Measurements from ENCODE around the gene ANKRD42. TPM values are rescaled to one million over a fixed set of nuclear protein-coding genes. Genes with fewer than 3 reads are reported as not detected.

ANKRD42 gene
- total and polyA plus RNA-seq, 2 of the 8 experiments (the other 6 are each of a cell fraction or from before 2014, with no cell fraction given) = 2.0 to 5.5 TPM

DNA sequence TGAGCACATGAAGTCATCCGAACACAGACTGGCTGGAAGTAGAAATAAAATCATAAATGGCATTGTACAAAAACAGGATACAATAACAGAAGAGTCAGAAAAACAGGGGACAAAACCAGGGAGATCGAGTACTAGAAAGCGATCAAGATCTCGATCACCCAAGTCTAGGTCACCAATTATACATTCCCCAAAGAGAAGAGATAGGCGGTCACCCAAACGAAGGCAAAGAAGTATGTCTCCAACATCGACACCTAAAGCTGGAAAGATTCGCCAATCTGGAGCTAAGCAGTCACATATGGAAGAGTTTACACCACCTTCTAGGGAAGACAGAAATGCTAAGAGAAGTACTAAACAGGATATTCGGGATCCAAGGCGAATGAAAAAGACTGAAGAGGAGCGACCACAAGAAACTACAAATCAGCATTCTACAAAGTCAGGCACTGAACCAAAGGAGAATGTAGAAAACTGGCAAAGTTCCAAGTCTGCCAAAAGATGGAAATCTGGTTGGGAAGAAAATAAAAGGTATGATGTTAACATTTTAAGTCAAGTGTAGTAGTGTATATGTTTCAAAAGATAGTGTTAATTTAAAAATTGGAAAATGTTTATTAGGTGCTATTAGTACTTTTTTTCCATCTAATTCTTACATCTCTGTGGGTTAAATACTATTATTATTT is 27.2 kb upstream of the ANKRD42 start:
- Histone ChIP-seq H3K36me3 (ENCODE audit: control insufficient read depth in 2 of 4, insufficient read depth in 4 of 4, low read length in 3 of 4) (peaks cover 21 to 82% (median 55%) of the 10 kb centered on the region in 4 experiments), H4K91ac (replicated peaks; ENCODE audit: insufficient read length, low read length) (no peak overlapping the region), H2AFZ (ENCODE audit: low read length) (no peak overlapping the region), H2BK12ac (ENCODE audit: low read depth, low read length) (no peak overlapping the region), H3K14ac (ENCODE audit: insufficient read length) (no peak overlapping the region), H3K79me1 (ENCODE audit: low read depth, low read length) (peaks cover 9% of the 10 kb centered on the region), H4K20me1 (replicated peaks in 1 of 2; ENCODE audit: control insufficient read depth in 1 of 2, insufficient read depth in 2 of 2, low read length in 2 of 2) (peaks cover 7 to 15% of the 10 kb centered on the region in 2 experiments), H2BK20ac (ENCODE audit: low read length) (no peak overlapping the region), H3K79me2 (ENCODE audit: control insufficient read depth in 1 of 2, insufficient read depth in 2 of 2, low read length in 2 of 2) (peaks cover 7 to 95% of the 10 kb centered on the region in 2 experiments), H3K9me3 (ENCODE audit: insufficient read depth in 2 of 2, low read depth in 1 of 2, low read length in 1 of 2) (no peaks in the 10 kb centered on the region), H3K4me2 (ENCODE audit: insufficient read depth in 1 of 2, low read depth in 2 of 2, low read length in 2 of 2) (no peak overlapping the region), H3K4ac (replicated peaks; ENCODE audit: insufficient read length, low read depth, low read length) (no peak overlapping the region), H3K27me3 (replicated peaks in 1 of 4; ENCODE audit: control insufficient read depth in 3 of 4, extremely low read depth in 1 of 4, insufficient read depth in 3 of 4, low read length in 3 of 4) (no peaks in the 10 kb centered on the region), H3K23me2 (ENCODE audit: low read depth, low read length) (no peaks in the 10 kb centered on the region; the same call in 1 of the 2 replicates), H3K27ac (ENCODE audit: low read depth, low read length) (no peak overlapping the region), H2BK120ac (replicated peaks; ENCODE audit: low read depth, low read length) (no peak overlapping the region), H3K4me3 (ENCODE audit: extremely low read depth in 1 of 4, insufficient read depth in 2 of 4, low read depth in 3 of 4, low read length in 4 of 4) (no peak overlapping the region), H3K4me1 (replicated peaks in 1 of 4; ENCODE audit: control insufficient read depth in 3 of 4, insufficient read depth in 4 of 4, low read length in 3 of 4) (no peaks in the 10 kb centered on the region; a peak in 1 of 7 replicates), H3K18ac (ENCODE audit: extremely low read depth, low read length) (no peak overlapping the region), H4K5ac (ENCODE audit: insufficient read length, low read depth, low read length) (no peak overlapping the region), H2BK15ac (ENCODE audit: low read length) (no peak overlapping the region), H2AK5ac (ENCODE audit: low read depth, low read length) (no peak overlapping the region), H4K8ac (ENCODE audit: extremely low read depth, insufficient read depth, low read length) (no peak overlapping the region; the same call in 1 of the 2 replicates), H3K9ac (replicated peaks in 1 of 4; ENCODE audit: extremely low read depth in 1 of 4, low read depth in 3 of 4, low read length in 3 of 4) (no peak overlapping the region), H3K23ac (ENCODE audit: insufficient read length) (no peak overlapping the region), H2BK5ac (ENCODE audit: low read depth, low read length) (no peak overlapping the region), H3K56ac (replicated peaks; ENCODE audit: insufficient read length, low read depth, low read length) (no peak overlapping the region)
- no peak for DNase-seq (ENCODE audit: low read depth in 1 of 2, low spot score in 2 of 2)
- ChIA-PET POLR2A (ENCODE audit: partially characterized antibody) (interaction anchor here (0.9 to 1.5 kb wide), 2 partner anchors 16 to 23 kb away, joined by 3 to 4 read pairs; no protein-coding TSS in a partner anchor), CTCF (ENCODE audit: partially characterized antibody) (no interaction called here)
- no peak for FAIRE-seq
- WGBS, 2 experiments (ENCODE audit: extremely low coverage in 1 of 2, insufficient coverage in 1 of 2, insufficient read length in 1 of 2, insufficient replicate concordance in 2 of 2, low coverage in 1 of 2, low lambda C conversion rate in 2 of 2, missing lambda C conversion rate in 1 of 2) = 93% methylated on average over 11 of the region's 11 CpGs; no CpG with 5 or more reads in 1 of the 2 experiments
- TF ChIP-seq SIX5 (IDR thresholded peaks at IDR 0.05; ENCODE audit: low read depth, low read length) (no peak), TEAD4 (IDR thresholded peaks at IDR 0.05; ENCODE audit: low read depth, low read length) (no peak), TAF1 (IDR thresholded peaks at IDR 0.05; ENCODE audit: low read depth, low read length) (no peak), SUZ12 (IDR thresholded peaks at IDR 0.05; ENCODE audit: low read length) (no peak), JUN (IDR thresholded peaks at IDR 0.05; ENCODE audit: low read depth, low read length) (no peak), KDM1A (IDR thresholded peaks at IDR 0.05; ENCODE audit: borderline replicate concordance, low read length) (no peak), GTF2F1 (IDR thresholded peaks at IDR 0.05; ENCODE audit: borderline replicate concordance, low read depth, low read length) (no peak), POLR2AphosphoS5 (IDR thresholded peaks at IDR 0.05; ENCODE audit: low read depth, low read length) (no peak), CHD1 (IDR thresholded peaks at IDR 0.05; ENCODE audit: low read depth, low read length) (no peak)

Measured in H1 (cell line).